ENCODE data around the gene GPA33.
A peak's percentile ranks its signal among the peaks of the same experiment; 100 is the strongest.

GPA33 gene

GRCh38 chr1:167119696-167120095, 29.5 kb upstream of the GPA33 start (continued):
- TF ChIP-seq HIC1 (tag by site-specific recombination; IDR thresholded peaks at IDR 0.05) (no peak), ZNF488 (tag by site-specific recombination; IDR thresholded peaks at IDR 0.05) (no peak), RBAK (tag by site-specific recombination; IDR thresholded peaks at IDR 0.05) (no peak), HOXD13 (CRISPR knock-in tag; IDR thresholded peaks at IDR 0.05; ENCODE audit: borderline replicate concordance) (no peak), KLF10 (tag by site-specific recombination; IDR thresholded peaks at IDR 0.05) (no peak), ZNF571 (tag by site-specific recombination; IDR thresholded peaks at IDR 0.05) (no peak), ZBTB8A (tag by site-specific recombination; IDR thresholded peaks at IDR 0.05) (no peak), SP7 (tag by site-specific recombination; IDR thresholded peaks at IDR 0.05) (no peak)

- no peak overlapping the region for H3K27ac ChIP-seq (ENCODE audit: extremely low read depth, low read depth, low read length)
- no peaks in the 10 kb centered on the region for H3K9me3 ChIP-seq (ENCODE audit: control insufficient read depth, insufficient read depth, low read depth, low read length)
- H3K36me3 ChIP-seq (ENCODE audit: control insufficient read depth in 2 of 2, insufficient read depth in 1 of 2, low read length in 2 of 2): no peaks in the 10 kb centered on the region
- ChIA-PET CTCF (interaction anchor here (0.7 to 1.0 kb wide), 3 partner anchors 38 to 104 kb away, joined by 3 read pairs; no protein-coding TSS in a partner anchor), POLR2A (no interaction called here)
- H3K4me1 ChIP-seq (ENCODE audit: control insufficient read depth, insufficient read depth, low read length): no peaks in the 10 kb centered on the region; the same call in 1 of the 2 replicates
- TF ChIP-seq TCF7L2 (IDR thresholded peaks at IDR 0.05; ENCODE audit: borderline replicate concordance, low read depth, low read length) (0 out of 2 replicates have a peak, but pooled peaks have one; percentile 51), ZNF184 (tag by site-specific recombination; IDR thresholded peaks at IDR 0.05) (no peak), ZNF404 (tag by site-specific recombination; IDR thresholded peaks at IDR 0.05) (no peak), ZNF292 (tag by site-specific recombination; IDR thresholded peaks at IDR 0.05; ENCODE audit: borderline replicate concordance, low read depth) (no peak), ZBTB48 (tag by site-specific recombination; IDR thresholded peaks at IDR 0.05) (no peak)
- H3K4me3 ChIP-seq (ENCODE audit: low read depth, low read length): no peak overlapping the region
These were observed 28.0 kb upstream of the GPA33 start for GRCh38 chr1:167118188-167118587.

GRCh38 chr1:167117225-167117624, 27.0 kb upstream of the GPA33 start:
- H3K4me1 ChIP-seq (ENCODE audit: control insufficient read depth, insufficient read depth, low read length): no peaks in the 10 kb centered on the region; the same call in 1 of the 2 replicates
- CTCF ChIA-PET: interaction anchor here (0.6 to 0.7 kb wide), 2 partner anchors 10 to 53 kb away, joined by 3 read pairs; no protein-coding TSS in a partner anchor
- POLR2A ChIA-PET: interaction anchor here (0.9 kb wide), 1 partner anchor 103 kb away, joined by 3 read pairs; the partner anchor contains the start of gene POU2F1
- H3K4me3 ChIP-seq (ENCODE audit: low read depth, low read length): no peak overlapping the region
- H3K36me3 ChIP-seq (ENCODE audit: control insufficient read depth in 2 of 2, insufficient read depth in 1 of 2, low read length in 2 of 2): no peaks in the 10 kb centered on the region
- H3K27ac ChIP-seq (ENCODE audit: extremely low read depth, low read depth, low read length): no peak overlapping the region
- TF ChIP-seq ZNF23 (tag by site-specific recombination; IDR thresholded peaks at IDR 0.05; ENCODE audit: borderline replicate concordance): no peak
- TF ChIP-seq HOXC10 (CRISPR knock-in tag; IDR thresholded peaks at IDR 0.05): no peak
- no peak for TF ChIP-seq ZNF843 (tag by site-specific recombination; IDR thresholded peaks at IDR 0.05)
- no peak for TF ChIP-seq FEZF1 (tag by site-specific recombination; IDR thresholded peaks at IDR 0.05)
- TF ChIP-seq ZNF239 (tag by site-specific recombination; IDR thresholded peaks at IDR 0.05): no peak
- TF ChIP-seq KLF17 (tag by site-specific recombination; IDR thresholded peaks at IDR 0.05): no peak
- no peak for TF ChIP-seq ZBTB1 (tag by site-specific recombination; IDR thresholded peaks at IDR 0.05)
- TF ChIP-seq ZNF510 (tag by site-specific recombination; IDR thresholded peaks at IDR 0.05; ENCODE audit: insufficient replicate concordance): no peak
- no peak for TF ChIP-seq ZNF18 (tag by site-specific recombination; IDR thresholded peaks at IDR 0.05)
- H3K9me3 ChIP-seq (ENCODE audit: control insufficient read depth, insufficient read depth, low read depth, low read length): no peaks in the 10 kb centered on the region
